KG1 (cell line): Measurements from ENCODE around the gene CD93.

ENCODE experiments used
- DNase-seq: peaks from one replicate; lab custom pipeline; 2025; lab: John Stamatoyannopoulos, UW

The CD93 gene

GRCh38 chr20:23083553-23084220 lies 2.4 kb downstream of the CD93 start:
- no peak for DNase-seq

- DNase-seq: no peak
These were observed 3.1 kb downstream of the CD93 start for GRCh38 chr20:23082846-23083552.

GRCh38 chr20:23081263-23081819 lies 4.8 kb downstream of the CD93 start:
- DNase-seq: no peak

- DNase-seq: no peak
These were observed 5.6 kb downstream of the CD93 start for GRCh38 chr20:23080521-23080920.

- no peak for DNase-seq
These were observed 6.2 kb downstream of the CD93 start for GRCh38 chr20:23079926-23080325.

- DNase-seq: no peak
These were observed 7.1 kb downstream of the CD93 start for GRCh38 chr20:23079016-23079351.

GRCh38 chr20:23078351-23079015 lies 7.6 kb downstream of the CD93 start:
- DNase-seq: no peak

GRCh38 chr20:23077277-23077676 lies 8.8 kb downstream of the CD93 start:
- no peak for DNase-seq

GRCh38 chr20:23074052-23074451 lies 12.1 kb downstream of the CD93 start:
- no peak for DNase-seq

- DNase-seq: no peak
These were observed 13.1 kb downstream of the CD93 start for GRCh38 chr20:23072892-23073586.

- no peak for DNase-seq
These were observed 14.1 kb downstream of the CD93 start for GRCh38 chr20:23071996-23072395.

GRCh38 chr20:23071398-23071797 lies 14.7 kb downstream of the CD93 start:
- no peak for DNase-seq

GRCh38 chr20:23069108-23069507 lies 17.0 kb downstream of the CD93 start:
- no peak for DNase-seq

- DNase-seq: no peak
These were observed 17.8 kb downstream of the CD93 start for GRCh38 chr20:23068283-23068682.

- no peak for DNase-seq
These were observed 19.4 kb downstream of the CD93 start for GRCh38 chr20:23066772-23067171.

- DNase-seq: no peak
These were observed 20.6 kb downstream of the CD93 start for GRCh38 chr20:23065266-23066201.

GRCh38 chr20:23063581-23063980 lies 22.5 kb downstream of the CD93 start:
- DNase-seq: no peak

- no peak for DNase-seq
These were observed 23.0 kb downstream of the CD93 start for GRCh38 chr20:23063168-23063567.

- DNase-seq: no peak
These were observed 23.5 kb downstream of the CD93 start for GRCh38 chr20:23062632-23063031.

GRCh38 chr20:23061734-23062561 lies 24.2 kb downstream of the CD93 start:
- DNase-seq: no peak
